ENCODE measurements around the gene ARL15.
"Not testable (repeated sequence)": the region's sequence is repeated elsewhere in the genome, so short reads cannot be mapped to it uniquely, and the experiment has no call there.

The ARL15 gene

DNA sequence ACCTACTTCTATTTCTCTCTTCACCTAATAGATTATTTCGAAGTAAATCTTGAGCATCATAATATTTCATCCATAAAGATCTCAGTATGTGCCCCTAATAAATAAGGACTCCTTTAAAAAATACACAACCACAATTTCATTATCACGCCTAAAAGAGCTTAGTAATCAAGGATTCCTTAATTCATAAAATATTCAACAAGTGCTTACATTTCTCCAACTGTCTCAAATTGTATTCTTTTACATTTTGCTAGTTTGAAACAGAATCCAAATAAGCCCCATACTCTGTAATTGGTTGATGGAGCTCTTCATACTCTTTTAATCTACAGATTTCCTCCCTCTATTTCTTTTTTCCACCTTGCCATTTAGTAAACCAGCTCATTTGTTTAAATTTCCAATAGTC, 432.4 kb downstream of the ARL15 start:
- DNase-seq: no peak

DNA sequence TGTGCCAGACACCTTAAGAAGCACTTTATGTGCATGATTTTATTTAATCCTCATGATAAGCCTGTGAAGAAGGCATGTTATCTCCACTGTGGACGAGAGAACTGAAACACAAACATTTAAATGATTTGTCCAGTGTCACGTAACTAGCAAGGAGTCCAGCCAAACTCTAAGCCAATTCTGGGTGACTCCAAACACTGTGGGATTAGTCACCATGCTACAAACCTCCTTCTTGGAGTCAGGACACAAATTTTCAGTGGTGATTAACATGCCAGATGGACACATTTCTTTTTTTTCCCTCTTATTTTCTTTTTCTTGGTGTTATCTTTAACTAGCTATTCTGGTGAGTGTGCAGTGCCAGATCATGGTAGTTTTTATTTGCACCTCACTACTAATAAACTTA, 433.1 kb downstream of the ARL15 start:
- DNase-seq: no peak

DNA sequence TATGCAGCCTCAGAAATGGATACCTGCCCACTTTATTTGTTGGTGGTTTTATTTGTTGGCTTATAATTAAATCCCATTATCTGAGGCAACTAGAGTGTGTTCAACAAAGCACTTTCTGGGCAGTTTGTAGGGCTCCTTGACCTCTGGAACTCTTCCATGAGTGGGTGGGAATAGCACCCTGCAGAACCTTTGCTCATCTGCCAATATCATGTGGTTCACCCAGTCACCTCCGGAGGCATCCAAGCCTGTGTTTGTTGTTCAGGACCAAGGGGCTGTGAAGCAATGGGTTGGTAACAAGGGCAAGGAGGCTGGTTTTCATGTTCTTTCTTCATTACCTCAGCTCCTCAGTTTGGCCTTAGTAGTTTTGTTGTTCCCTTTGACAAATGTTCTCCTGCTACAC, 436.0 kb downstream of the ARL15 start:
- no peak for DNase-seq

DNA sequence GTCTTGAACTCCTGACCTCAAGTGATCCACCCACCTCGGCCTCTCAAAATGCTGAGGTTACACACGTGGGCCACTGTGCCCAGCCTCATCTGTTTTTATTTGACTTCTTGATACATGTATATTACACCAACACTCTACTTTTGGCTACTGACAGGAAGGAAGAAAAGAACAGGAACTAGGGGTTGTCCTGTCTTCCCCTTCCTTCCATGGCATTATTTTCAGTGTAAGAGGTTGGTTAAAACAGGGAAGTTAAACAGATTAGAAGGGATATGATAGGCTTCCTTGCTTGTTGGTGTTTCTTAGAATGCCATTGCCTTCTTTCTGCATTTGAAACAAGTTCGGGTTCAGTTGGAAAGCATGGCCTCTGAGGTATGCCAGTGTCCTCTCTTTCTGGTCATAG, 437.1 kb downstream of the ARL15 start:
- no peak for DNase-seq

DNA sequence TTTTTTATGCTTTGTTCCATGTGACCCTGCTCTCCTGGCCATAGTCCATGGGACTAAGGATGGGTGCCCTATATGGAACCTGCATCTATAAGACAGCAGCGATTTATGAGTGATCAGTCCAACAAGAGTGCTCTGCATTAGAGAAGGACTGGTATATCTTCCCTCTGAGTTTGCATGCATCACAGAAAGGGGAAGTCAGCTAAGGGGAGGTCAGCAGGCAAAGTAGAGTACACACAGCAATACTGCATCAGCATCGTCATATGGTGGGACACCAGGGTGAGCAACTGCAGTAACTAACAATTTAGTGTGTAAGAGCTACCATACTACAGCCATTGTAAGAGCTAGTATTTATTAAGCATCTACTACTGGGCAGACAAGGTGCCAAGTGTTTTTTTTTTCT, 438.6 kb downstream of the ARL15 start:
- no peak for DNase-seq

DNA sequence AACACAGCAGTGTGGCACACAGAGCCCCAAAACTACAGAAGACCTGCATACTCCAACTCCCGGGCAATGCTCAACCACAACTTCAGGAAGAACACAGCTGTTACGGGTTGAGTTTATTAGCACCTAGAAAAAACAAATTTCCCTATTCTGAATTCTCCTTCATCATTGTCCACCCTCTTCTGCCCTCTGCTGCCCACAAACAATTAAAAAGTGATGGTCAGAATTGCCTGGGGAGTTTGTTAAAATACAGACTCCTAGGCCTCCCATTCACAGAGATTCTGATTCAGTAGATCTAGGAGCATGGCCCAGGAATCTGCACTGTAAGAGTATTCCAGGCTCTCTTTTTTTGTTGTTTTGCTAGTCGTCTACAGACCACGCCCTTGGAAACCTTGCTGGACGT, 439.3 kb downstream of the ARL15 start:
- DNase-seq: no peak

DNA sequence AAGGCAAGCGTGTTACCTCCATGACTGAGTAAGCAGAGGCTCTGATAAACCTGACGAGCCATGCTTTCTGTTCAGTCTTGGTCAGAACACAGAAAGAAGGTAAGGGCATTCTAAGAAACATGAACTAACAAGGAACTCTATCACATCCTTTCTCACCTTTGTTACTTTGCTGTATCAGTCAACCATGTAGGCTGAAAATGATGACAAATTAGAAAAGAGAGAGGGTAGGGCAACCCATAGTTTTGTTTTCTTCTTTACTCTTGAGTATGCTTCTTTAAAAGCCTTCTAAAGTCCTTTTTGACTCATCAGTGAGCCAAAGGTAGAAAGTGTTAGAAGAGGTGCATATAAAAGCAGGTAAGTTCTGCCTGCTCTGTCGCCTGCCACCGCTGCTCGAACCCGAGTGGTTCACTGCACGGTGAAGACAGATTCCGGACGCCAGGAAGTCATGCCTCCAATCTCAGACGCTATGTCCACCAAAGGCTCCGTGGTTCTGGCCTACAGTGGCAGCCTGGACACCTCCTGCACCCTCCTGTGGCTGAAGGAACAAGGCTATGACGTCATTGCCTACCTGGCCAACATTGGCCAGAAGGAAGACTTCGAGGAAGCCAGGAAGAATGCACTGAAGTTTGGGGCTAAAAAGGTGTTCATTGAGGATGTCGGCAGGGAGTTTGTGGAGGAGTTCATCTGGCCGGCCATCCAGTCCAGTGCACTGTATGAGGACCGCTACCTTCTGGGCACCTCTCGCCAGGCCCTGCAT, 451.5 kb downstream of the ARL15 start:
- DNase-seq: no peak

DNA sequence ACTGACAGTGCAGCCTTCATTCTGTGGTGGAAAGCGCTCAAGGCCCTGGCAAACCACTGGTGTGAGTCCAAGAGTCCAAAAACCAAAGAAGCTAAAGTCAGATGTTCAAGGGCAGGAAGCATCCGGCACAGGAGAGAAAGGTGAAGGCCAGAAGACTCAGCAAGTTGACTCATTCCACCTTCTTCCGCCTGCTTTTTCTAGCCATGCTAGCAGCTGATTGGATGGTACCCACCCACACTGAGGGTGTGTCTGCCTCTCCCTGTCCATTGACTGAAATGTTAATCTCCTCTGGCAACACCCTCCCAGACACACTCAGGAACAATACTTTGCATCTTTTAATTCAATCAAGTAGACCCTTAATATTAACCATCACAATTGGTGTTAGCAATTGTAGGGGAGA, 453.9 kb downstream of the ARL15 start:
- no peak for DNase-seq

DNA sequence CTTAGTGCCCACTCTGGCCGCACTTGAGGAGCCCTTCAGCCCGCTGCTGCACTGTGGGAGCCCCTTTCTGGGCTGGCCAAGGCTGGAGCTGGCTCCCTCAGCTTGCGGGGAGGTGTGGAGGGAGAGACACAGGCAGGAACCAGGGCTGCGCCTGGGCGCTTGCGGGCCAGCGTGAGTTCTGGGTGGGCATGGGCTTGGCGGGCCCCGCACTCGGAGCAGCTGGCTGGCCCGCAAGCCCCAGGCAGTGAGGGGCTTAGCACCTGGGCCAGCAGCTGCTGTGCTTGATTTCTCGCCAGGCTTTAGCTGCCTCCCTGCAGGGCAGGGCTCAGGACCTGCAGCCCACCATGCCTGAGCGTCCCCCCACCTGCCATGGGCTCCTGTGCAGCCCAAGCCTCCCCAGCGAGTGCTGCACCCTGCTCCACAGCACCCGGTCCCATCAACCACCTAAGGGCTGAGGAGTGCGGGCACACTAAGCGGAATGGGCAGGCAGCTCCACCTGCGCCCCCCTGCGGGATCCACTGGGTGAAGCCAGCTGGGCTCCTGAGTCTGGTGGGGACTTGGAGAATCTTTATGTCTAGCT, 473.4 kb downstream of the ARL15 start:
- DNase-seq: not testable (repeated sequence)

DNA sequence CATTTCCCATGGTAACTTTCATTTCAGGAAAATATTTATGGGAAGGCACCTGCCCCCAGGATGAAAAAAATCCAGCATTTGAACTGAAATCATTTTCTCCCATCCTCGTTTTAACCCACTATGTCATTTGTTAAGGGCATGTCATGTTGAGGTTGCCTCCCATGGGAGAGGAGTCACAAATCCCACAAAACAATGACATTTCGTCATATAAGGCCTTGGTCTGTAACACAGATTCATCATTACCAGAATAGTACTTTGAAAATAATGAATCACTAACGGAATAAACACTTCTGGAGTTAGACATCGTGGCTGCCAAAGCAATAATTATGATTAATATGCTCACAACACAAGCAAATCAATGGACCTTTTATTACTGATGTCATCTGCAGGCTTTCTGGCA, 475.9 kb downstream of the ARL15 start:
- DNase-seq: no peak
